Stimulated activated CD4-positive, alpha-beta T cell treated with anti-CD3 and anti-CD28 coated beads, TNF-alpha, amount 100 ng/mL, for 1 hour (primary cell): ENCODE data around the gene AARS2.
"Not testable (repeated sequence)": the region's sequence is repeated elsewhere in the genome, so short reads cannot be mapped to it uniquely, and the experiment has no call there.

Source experiments
- DNase-seq, 3 donors: peaks; one replicate each; pipeline ENCODE4 v3.0.0-alpha.2; 2020; ENCODE audit warnings: low read depth in 3 of 3, low spot score in 1 of 3

The AARS2 gene

GRCh38 chr6:44312901-44313788 is at the start of gene AARS2:
TSS of gene AARS2 (minus strand) at chr6:44313347. CDS start at chr6:44313323, 24 bp downstream.
- peak; percentile 80 to 95 (median 83) for DNase-seq

GRCh38 chr6:44361947-44362346 is 48.8 kb upstream of the AARS2 start:
- DNase-seq: no peak

- DNase-seq: no peak
These were observed 46.8 kb upstream of the AARS2 start for GRCh38 chr6:44359973-44360372.

DNA sequence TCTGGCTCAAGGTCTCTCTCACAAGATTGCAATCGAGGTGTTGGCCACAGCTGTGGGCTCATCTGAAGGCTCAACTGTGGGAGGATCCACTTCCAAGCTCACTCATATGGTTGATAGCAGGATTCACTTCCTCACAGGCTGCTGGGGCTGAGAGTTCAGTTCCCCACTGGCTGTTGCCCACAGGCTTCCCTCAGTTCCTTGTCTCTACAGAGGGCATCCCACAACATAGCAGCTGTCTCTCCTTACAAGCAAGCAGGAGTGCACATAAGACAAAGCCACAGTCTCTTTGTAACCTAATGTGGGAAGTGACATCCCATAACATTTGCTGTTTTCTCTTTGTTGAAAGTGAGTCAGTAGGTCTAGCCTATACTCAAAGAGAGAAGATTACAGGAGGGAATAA is 43.3 kb upstream of the AARS2 start:
- DNase-seq: no peak

DNA sequence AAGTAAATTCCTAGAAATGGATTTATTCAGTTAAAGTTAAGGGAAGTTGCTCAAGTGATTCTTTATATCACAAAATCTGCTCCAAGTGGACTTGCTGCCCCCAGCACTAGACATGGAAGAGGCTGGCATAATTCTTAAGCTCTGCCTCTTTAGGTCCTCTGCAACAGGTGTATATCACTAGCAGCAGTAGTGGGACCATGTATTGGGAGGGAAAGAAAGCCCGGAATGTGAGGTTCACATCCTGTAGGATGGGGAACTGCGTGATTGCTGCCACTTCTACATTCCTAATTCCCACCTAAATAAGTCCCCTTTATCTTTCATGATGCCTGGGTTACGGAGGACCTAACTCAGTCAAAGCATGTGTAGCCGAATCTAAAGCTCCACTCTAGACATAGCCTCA is 42.5 kb upstream of the AARS2 start:
- no peak for DNase-seq

DNA sequence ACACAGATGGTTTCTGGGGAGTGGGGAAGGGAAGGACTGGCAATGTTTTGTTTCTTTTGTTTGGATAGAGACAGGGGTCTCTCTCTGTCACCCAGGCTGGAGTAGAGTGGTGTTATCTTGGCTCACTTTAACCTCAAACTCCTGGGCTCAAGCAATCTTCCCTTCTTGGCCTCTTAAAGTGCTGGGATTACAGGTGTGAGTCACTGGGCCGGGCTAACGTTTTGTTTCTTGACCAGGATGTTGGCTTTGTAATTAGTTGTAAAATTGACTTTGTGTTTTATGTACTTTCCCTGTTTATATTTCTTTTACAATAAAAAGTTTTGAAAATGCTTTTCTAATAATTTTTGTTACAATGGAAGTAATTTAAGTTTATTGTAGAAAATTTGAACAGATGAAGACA is 40.2 kb upstream of the AARS2 start:
- no peak for DNase-seq

DNA sequence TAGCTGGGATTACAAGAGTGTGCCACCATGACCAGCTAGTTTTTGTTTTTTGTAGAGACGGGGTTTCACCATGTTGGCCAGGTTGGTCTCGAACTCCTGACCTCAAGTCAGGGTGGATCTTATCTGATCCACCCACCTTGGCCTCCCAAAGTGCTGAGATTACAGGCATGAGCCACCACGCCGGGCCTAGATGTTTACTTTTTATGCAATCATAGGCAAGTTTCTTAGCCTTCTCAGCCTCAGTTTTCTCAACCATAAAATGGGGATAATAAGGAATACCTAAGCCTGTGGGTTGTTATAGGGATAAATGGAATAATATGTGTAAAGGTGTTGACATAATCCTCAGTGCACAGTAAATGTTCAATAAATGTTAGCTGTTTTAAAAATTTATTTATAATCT is 39.1 kb upstream of the AARS2 start:
- DNase-seq: no peak

DNA sequence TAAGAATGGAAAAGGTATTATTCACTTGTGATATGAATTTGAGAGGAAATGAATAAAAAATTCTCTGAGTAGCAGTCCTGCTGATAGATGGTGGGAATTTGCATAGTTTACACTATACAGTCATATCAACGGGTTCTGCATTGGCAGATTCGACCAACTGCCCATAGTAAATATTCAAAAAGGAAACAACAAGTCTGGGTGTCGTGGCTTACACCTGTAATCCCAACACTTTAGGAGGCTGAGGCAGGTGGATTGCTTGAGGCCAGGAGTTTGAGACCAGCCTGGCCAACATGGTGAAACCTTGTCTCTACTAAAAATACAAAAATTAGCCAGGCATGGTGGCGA is 37.5 kb upstream of the AARS2 start:
- DNase-seq: not testable (repeated sequence)

GRCh38 chr6:44349904-44350649 is 36.9 kb upstream of the AARS2 start:
- DNase-seq: no peak

DNA sequence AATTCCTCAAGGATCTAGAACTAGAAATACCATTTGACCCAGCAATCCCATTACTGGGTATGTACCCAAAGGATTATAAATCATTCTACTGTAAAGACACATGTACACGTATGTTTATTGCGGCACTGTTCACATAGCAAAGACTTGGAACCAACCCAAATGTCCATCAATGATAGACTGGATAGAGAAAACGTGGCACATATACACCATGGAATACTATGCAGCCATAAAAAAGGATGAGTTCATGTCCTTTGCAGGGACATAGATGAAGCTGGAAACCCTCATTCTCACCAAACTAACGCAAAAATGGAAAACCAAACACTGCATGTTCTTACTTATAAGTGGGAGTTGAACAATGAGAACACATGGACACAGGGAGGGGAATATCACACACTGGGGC is 33.7 kb upstream of the AARS2 start:
- not testable (repeated sequence) for DNase-seq

DNA sequence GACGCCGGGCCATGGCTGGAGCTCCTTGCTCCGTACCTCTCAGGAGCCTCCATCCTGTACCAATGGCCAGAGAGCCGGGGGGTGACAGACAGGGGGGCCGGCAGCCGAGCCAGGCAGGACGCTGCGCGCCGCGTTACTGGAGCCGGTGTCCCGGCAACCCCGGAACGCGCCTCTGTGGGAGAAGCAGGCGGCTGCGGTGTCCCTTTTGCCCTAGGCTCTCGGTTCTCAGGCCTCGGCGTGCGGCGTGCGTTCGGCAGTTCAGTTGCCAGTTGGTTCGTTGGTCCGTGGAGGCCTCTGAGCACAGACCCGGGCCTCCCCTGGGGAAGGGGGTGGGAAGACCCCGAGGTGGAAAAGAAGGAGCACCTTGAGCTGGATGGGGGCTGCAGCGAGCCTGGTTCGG is 29.3 kb upstream of the AARS2 start, which contains the start of gene SPATS1:
Gene SPATS1, plus strand, starts transcription at position 162 of the 400 bp plus-strand sequence. CDS start 446 bp downstream, outside the sequence.
- DNase-seq: no peak

- DNase-seq: no peak
These were observed 28.9 kb upstream of the AARS2 start for GRCh38 chr6:44342052-44342451.

- DNase-seq: no peak
These were observed 28.1 kb upstream of the AARS2 start for GRCh38 chr6:44341095-44341890.

GRCh38 chr6:44339763-44340625 is 26.8 kb upstream of the AARS2 start:
- no peak for DNase-seq

GRCh38 chr6:44339301-44339700 is 26.2 kb upstream of the AARS2 start:
- DNase-seq: no peak

GRCh38 chr6:44338228-44339122 is 25.3 kb upstream of the AARS2 start:
- DNase-seq: peak; percentile 15 to 48 (median 47)

GRCh38 chr6:44335631-44336030 is 22.5 kb upstream of the AARS2 start:
- DNase-seq: no peak

- no peak for DNase-seq
These were observed 20.8 kb upstream of the AARS2 start for GRCh38 chr6:44333942-44334341.

DNA sequence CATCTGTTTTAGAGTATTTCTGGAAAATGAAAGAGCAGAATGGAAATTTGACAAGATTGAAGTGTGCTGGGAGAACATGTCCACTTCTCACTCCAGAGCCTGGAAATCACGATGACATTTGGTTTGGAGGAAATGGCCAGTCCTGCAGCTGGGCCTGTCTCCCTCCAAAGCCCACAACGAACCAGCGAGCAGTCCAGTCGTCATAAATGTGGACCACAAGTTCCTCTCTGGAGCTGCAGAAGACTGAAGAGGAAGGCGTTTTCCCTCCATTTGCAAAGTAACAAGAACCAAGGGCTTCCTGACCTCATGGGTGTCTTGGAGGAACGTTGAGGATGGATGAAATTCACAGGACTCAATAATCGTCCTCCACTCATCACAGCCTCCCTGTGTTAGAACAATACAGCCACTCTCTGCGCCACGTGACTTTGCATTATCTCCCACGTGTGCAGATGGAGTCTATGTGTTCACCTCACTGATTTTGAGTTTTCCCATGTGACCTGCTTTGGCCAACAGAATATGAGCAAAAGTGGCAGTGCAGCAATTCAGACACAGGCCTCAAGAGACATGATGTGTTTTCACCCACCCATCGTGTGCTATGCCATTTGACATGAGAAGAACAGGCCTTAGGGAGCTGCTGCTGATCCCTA is 20.2 kb upstream of the AARS2 start:
- no peak for DNase-seq
